GM10266 (cell line): ENCODE data around the gene KCNH5.

Experiments used
- DNase-seq: peaks from one replicate; pipeline ENCODE4 v3.0.0; 2012; ENCODE audit errors: extremely low spot score
- CTCF ChIP-seq: IDR thresholded peaks from 2 replicates; pipeline ENCODE4 v1.5.1; 2012; ENCODE audit warnings: mild to moderate bottlenecking, low read depth; ENCODE audit not compliant: control insufficient read depth, insufficient read depth; ENCODE audit errors: missing control alignments

KCNH5 gene

GRCh38 chr14:62692490-62693106 lies 352.7 kb downstream of the KCNH5 start:
- DNase-seq = no peak
- no peak for TF ChIP-seq CTCF

GRCh38 chr14:62691647-62692489 lies 353.4 kb downstream of the KCNH5 start:
- TF ChIP-seq CTCF = no peak
- no peak for DNase-seq

DNA sequence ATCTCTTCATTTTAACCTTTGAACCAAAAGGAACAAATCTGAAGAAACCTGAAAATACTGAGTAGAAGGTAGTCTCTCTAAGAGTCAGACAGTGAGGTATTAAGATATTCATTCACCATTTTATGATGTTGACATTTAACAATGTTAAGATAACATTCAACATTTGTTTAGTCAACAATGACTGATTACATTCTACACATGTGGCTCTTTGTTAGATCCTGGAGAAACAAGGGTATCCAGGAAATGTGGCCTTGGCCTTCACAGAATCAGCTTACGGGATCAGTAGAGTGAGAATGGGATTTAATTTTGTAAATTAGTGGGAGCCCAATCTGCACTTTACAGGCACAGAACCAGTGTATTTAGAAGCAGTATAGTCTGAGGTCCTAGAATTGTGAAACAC lies 355.5 kb downstream of the KCNH5 start:
- TF ChIP-seq CTCF = no peak
- no peak for DNase-seq

DNA sequence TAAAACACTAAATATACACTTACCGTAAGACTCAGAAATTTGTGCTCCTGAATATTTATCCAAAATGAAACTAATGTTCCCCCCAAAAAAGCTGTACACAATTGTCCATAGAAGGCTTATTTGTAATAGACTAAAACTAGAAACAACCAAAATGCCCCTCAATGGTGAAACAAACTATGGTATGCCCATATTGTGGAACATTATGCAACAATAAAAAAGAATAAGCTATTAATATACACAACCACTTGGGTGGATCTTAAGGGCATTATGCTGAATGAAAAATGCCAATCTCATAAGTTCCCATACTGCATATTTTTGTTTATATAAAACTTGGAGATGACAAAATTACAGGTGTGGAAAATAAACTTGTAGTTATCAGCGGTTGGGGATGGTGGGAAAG lies 357.4 kb downstream of the KCNH5 start:
- DNase-seq = no peak
- no peak for TF ChIP-seq CTCF

DNA sequence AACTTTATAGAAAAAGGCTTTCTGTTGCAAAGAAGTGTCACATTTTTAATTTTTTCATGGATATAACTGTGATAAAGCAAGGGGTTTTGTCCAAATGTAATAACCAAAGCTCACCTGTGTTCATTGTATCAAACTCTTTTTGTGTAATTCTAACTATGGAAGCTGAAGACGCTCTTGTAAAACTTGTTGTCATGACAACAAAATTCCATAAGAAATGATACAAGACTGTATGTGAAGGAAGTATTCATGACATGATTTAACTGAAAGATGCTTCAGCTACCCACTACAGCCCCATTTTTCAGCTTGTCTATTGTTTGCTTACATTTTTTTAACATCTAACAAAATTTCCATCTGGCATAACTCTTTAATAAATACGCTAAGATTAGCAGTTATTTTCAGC lies 360.9 kb downstream of the KCNH5 start:
- TF ChIP-seq CTCF = no peak
- no peak for DNase-seq

DNA sequence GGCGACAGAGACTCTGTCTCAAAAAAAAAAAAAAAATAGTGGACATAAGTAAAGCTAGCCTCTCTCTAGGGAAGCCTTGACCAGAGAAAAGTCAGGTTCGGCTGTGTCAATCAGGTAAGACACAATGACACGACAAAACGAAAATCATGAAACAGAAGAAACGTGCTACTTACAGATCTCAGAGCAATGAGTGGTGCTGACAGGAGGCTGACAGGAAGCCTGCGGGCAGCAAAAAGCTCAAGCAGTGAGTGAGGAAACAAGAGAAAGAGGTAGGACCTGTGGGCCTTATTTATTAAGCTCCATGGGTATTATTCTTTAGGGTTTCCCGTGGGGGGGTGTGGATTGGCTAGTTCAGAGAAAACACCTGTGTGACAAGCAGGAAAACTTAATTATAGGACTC lies 363.1 kb downstream of the KCNH5 start:
- no peak for TF ChIP-seq CTCF
- no peak for DNase-seq

GRCh38 chr14:62674563-62675237 lies 370.6 kb downstream of the KCNH5 start:
- no peak for TF ChIP-seq CTCF
- no peak for DNase-seq
